ENCODE measurements around the gene ZNF581.

DNA sequence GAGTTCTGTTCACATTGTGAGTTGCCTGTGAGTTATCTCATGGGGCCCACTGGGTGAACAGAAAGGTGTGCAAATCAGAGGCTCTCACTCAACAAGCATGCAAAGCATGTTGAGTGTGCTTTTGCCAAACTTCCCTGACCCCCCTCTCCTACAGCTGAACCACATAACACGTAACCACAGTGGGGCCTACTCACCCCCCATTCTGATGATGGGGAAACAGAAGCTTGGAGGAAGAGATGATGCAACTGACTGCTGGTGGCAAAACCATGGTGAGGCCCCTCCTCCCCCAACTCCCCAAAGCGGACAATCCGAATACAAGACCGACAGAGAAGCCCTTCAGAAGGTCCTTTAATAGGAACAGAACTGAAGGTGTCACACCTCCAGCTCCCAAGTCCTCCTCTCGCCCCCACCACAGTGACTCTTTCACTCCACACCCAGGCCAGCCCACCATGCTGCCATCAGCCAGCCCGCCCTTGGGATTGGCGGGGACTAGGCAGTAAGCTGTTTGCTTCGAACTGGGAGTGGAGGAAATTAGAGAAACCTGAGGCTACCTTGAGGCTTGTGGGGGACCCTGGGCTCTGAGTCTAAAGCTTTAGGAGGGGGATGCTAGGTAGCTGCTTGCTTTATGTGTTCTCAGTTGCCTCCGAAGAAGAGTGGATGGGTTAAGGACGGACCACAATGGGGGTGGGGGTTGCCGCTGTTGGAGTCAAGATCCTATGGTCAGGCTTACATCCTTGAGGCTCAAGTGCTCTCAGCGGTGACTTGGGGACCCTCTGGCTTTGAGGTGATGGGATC is 22.8 kb upstream of the ZNF581 start:
- TF ChIP-seq, protein P1, sequence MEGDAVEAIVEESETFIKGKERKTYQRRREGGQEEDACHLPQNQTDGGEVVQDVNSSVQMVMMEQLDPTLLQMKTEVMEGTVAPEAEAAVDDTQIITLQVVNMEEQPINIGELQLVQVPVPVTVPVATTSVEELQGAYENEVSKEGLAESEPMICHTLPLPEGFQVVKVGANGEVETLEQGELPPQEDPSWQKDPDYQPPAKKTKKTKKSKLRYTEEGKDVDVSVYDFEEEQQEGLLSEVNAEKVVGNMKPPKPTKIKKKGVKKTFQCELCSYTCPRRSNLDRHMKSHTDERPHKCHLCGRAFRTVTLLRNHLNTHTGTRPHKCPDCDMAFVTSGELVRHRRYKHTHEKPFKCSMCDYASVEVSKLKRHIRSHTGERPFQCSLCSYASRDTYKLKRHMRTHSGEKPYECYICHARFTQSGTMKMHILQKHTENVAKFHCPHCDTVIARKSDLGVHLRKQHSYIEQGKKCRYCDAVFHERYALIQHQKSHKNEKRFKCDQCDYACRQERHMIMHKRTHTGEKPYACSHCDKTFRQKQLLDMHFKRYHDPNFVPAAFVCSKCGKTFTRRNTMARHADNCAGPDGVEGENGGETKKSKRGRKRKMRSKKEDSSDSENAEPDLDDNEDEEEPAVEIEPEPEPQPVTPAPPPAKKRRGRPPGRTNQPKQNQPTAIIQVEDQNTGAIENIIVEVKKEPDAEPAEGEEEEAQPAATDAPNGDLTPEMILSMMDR (IDR thresholded peaks at IDR 0.05; ENCODE audit: low read depth, low read length) = no peak
- TF ChIP-seq EZH2phosphoT487 (IDR thresholded peaks at IDR 0.05; ENCODE audit: low read depth) = no peak

Measured in OCI-LY3 (cell line).